HL-60/S4 (cell line): ENCODE measurements around the gene ADAMTSL1.

Experiments used
- in situ Hi-C: fragments of 300-500 bp; cut with MboI; formaldehyde crosslinking; loops from 2 replicates; pipeline ENCODE4 v1.14.3; 2022; ENCODE audit warnings: low sequenced_read_pairs

Gene ADAMTSL1, protein sequence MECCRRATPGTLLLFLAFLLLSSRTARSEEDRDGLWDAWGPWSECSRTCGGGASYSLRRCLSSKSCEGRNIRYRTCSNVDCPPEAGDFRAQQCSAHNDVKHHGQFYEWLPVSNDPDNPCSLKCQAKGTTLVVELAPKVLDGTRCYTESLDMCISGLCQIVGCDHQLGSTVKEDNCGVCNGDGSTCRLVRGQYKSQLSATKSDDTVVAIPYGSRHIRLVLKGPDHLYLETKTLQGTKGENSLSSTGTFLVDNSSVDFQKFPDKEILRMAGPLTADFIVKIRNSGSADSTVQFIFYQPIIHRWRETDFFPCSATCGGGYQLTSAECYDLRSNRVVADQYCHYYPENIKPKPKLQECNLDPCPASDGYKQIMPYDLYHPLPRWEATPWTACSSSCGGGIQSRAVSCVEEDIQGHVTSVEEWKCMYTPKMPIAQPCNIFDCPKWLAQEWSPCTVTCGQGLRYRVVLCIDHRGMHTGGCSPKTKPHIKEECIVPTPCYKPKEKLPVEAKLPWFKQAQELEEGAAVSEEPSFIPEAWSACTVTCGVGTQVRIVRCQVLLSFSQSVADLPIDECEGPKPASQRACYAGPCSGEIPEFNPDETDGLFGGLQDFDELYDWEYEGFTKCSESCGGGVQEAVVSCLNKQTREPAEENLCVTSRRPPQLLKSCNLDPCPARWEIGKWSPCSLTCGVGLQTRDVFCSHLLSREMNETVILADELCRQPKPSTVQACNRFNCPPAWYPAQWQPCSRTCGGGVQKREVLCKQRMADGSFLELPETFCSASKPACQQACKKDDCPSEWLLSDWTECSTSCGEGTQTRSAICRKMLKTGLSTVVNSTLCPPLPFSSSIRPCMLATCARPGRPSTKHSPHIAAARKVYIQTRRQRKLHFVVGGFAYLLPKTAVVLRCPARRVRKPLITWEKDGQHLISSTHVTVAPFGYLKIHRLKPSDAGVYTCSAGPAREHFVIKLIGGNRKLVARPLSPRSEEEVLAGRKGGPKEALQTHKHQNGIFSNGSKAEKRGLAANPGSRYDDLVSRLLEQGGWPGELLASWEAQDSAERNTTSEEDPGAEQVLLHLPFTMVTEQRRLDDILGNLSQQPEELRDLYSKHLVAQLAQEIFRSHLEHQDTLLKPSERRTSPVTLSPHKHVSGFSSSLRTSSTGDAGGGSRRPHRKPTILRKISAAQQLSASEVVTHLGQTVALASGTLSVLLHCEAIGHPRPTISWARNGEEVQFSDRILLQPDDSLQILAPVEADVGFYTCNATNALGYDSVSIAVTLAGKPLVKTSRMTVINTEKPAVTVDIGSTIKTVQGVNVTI (N-terminal part only)

GRCh38 chr9:18473652-18474279 lies at the start of gene ADAMTSL1:
ADAMTSL1 (plus strand) TSS chr9:18474153; CDS start chr9:18474233, 80 bp downstream.
- in situ Hi-C loops, result no loop called here

GRCh38 chr9:18427691-18428090 lies 46.3 kb upstream of the ADAMTSL1 start:
- in situ Hi-C loops, result no loop called here

DNA sequence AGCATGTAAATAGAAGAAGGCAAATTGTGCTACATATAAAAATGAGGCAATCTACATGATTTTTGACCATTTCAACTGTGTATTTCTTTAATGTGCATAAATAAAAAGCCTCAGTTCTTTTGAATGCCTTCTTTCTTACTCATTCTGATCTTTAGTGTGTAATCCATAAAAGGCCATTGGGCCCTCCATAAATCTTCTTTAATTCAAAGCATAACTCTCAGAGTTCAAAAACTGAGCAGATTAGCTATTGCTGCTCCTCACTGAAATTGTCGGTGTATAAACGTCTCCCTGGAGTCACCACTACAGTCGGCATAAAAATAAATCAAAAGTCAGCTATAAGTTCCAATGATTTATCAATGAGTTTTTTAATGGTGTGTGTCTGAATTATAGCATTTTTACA lies 45.3 kb upstream of the ADAMTSL1 start:
- in situ Hi-C loops, result no loop called here

- in situ Hi-C loops, result no loop called here
Measured at GRCh38 chr9:18429070-18429469, 44.9 kb upstream of the ADAMTSL1 start.

DNA sequence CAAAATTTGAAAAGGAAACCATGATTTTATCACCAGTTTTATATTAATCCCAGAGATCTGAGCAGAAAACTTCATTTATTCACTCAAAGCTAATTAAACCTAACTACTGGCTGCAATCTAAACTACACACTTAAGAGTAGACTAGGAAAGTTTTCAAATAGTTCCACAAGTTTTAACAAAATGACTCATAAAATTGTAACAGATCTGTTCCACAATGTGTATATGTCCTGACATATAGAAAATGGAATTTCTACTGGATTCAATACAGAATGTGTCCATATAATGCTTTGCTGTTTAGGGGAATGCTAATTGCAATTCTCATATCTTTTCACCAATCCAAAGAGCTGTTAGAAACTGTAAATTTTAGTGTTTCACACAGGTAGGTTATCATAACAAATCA lies 40.3 kb upstream of the ADAMTSL1 start:
- in situ Hi-C loops, result no loop called here

GRCh38 chr9:18437315-18438201 lies 36.4 kb upstream of the ADAMTSL1 start:
- in situ Hi-C loops, result no loop called here

DNA sequence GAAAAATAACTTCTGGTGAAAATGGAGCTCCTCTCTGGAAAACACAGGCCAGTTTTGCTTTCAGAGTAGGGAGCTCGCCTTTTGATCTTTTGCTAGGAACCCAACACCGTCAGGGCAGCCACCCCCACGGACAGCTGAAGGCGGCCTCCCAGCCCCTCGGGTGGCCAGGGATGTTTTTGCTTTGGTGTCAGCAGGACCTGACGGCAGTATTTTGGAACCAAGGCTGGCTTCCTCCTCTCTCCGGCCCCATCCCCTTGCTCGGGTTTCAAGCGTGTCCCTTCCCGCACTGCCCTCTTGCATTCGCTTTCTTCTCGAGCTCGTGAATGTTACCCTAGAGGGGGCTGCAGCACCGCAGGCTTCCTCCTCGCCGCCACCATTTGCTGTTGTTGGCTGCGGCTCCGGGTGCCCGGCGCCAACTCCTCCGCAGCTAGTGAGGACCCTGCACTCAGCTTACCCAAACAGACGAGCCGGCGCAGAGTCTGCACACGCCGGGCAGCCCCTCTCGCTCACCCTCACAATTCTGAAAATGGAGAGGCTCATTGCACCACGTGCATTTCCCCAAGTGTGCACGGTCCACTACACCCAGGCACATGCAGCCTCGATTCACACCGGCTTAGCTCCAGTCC lies 35.5 kb upstream of the ADAMTSL1 start:
- in situ Hi-C loops, result no loop called here

GRCh38 chr9:18438951-18439350 lies 35.0 kb upstream of the ADAMTSL1 start:
- in situ Hi-C loops, result no loop called here

DNA sequence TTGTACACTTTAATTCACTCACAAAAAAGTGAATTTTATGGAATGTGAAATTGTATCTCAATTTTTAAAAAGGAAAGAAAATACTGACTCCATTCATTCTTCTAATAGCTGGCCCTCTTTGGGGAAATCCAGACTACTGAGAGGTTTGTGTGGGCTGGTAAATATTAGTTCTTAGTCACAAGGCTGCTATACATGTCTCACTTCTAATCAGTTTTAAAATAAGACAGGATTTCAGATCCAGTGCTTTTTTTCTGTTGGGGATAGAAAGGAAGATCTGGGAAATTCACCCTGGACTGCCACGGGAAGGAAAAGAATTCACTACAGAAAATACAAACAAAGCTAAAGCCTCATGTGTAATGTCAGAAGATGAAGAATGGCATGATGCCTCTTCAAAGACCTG lies 32.7 kb upstream of the ADAMTSL1 start:
- in situ Hi-C loops, result no loop called here

GRCh38 chr9:18442629-18443491 lies 31.1 kb upstream of the ADAMTSL1 start:
- in situ Hi-C loops, result no loop called here

DNA sequence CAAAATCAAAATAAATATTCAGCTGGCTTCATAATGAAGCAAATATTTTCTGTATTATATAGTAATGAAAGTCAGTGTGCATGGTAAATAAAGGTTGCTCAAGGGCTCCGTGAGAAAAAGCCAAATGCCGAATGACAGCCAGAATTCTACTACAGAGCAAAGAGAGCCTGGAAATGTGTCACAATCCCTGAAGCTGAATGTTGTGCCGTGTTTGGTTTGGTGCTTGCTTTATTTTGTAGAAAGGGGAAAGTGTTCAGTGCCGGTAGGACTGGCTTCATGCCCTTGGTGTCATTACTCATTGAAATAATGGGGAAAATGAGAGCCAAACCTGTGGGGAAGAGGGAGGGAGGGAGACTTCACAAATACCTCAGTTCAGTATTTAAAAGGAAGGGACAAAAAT lies 26.8 kb upstream of the ADAMTSL1 start:
- in situ Hi-C loops, result no loop called here

DNA sequence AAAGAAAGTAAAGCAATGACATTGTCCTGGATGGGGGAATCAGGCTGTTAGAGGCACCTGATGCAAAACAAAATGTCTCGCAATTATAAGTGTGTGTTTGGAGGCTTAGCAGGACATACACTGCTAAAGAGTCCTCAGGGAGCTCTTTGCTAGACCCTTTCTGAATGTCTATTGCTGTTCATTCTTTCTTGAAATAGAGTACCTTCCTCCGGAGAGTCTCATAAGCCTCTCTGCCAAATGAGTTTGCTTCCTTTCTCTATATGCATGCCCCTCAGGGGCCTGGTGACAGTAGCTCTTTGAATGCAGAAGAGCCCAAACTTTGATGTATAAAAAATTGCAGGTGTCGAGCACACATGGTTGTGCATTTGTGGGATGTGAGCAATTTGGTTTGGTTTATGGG lies 26.4 kb upstream of the ADAMTSL1 start:
- in situ Hi-C loops, result no loop called here

- in situ Hi-C loops, result no loop called here
Measured at GRCh38 chr9:18448101-18448500, 25.9 kb upstream of the ADAMTSL1 start.

DNA sequence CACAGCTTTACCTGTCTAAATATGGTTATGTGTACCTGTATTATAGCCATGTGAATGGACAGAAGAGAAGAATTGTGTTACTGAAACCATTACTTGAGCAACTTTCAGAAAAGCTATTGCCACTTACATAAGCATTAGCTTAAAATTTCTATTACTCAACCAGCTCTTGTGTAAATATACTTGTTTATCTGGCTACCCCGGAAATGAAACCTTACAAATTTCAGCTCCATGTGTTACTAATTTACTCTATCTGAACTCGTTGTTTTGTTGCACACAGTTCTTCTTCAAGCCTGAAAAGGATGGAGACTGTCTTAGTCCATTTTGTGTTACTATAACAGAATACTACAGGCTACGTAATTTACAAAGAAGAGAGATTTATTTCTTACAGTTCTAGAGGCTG lies 22.5 kb upstream of the ADAMTSL1 start:
- in situ Hi-C loops, result no loop called here

- in situ Hi-C loops, result no loop called here
Measured at GRCh38 chr9:18452276-18452675, 21.7 kb upstream of the ADAMTSL1 start.

- in situ Hi-C loops, result no loop called here
Measured at GRCh38 chr9:18456624-18457237, 17.2 kb upstream of the ADAMTSL1 start.

DNA sequence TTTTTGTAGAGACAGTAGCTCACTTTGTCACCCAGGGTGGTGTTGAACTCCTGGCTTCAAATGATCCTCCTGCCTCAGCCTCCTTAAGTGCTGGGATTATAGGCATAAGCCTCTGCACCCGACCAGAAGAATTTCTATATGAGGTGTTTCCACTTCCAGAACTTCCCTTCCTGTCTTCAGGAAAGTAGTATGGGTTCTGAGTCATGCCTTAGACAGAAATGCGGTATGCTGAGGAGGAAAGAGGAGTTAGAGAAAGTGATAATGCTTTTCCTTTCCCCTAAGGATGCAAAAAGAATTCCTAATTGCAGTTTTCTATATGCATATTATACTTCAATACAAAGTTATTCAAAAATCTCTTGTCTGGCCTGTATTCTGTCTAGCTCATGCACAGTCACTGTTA lies 16.4 kb upstream of the ADAMTSL1 start:
- in situ Hi-C loops, result no loop called here
